PC-3 (cell line): Measurements from ENCODE around the gene RIMBP2.

Experiments used
- EZH2 ChIP-seq: fragments of 300-600 bp; sonication (generic); IDR thresholded peaks from one replicate; pipeline ENCODE4 v1.6.1; 2017; ENCODE audit warnings: antibody characterized with exemption, mild to moderate bottlenecking, low read length; ENCODE audit not compliant: unreplicated experiment
- EZH2phosphoT487 ChIP-seq: fragments of 300-600 bp; sonication (generic); IDR thresholded peaks from 2 replicates; pipeline ENCODE4 v1.6.1; 2018; ENCODE audit warnings: mild to moderate bottlenecking, antibody characterized with exemption, low read length, borderline replicate concordance
- TF ChIP-seq, protein P1 (sequence below): fragments of 300-600 bp; sonication (generic); conservative IDR thresholded peaks from 2 replicates; pipeline ENCODE4 v1.5.1; 2017; ENCODE audit warnings: antibody characterized with exemption, low read depth, mild to moderate bottlenecking, low read length

DNA sequence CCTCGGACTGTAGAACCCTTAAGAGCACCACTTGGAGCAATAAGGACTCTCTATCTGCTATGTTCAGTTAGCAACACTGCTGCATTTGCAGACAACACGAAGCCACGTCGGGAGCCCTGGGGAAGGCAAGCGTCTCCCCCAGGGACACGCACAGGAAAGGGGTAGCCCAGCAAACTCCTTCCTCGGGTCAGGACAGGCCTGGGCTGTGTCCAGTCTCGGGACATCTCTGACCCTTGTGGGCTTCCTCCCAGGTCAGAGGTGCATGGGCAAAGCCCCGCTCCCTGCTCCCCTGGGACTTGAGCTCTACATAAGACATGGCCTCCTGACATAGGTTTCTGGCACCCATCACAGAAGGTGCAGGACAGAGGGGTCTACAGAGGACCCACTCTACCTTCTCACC lies 258.9 kb downstream of the RIMBP2 start:
- TF ChIP-seq, protein P1, sequence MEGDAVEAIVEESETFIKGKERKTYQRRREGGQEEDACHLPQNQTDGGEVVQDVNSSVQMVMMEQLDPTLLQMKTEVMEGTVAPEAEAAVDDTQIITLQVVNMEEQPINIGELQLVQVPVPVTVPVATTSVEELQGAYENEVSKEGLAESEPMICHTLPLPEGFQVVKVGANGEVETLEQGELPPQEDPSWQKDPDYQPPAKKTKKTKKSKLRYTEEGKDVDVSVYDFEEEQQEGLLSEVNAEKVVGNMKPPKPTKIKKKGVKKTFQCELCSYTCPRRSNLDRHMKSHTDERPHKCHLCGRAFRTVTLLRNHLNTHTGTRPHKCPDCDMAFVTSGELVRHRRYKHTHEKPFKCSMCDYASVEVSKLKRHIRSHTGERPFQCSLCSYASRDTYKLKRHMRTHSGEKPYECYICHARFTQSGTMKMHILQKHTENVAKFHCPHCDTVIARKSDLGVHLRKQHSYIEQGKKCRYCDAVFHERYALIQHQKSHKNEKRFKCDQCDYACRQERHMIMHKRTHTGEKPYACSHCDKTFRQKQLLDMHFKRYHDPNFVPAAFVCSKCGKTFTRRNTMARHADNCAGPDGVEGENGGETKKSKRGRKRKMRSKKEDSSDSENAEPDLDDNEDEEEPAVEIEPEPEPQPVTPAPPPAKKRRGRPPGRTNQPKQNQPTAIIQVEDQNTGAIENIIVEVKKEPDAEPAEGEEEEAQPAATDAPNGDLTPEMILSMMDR, result no peak
- TF ChIP-seq EZH2 (no peak), EZH2phosphoT487 (no peak)
